Nucleus accumbens (tissue), 56 donors: ENCODE data around the gene HOXB4.
A peak's percentile ranks its signal among the peaks of the same experiment; 100 is the strongest.

Experiments used
- DNase-seq, 56 donors: peaks; one replicate each; lab custom pipeline; 2025; lab: John Stamatoyannopoulos, UW

Gene HOXB4

GRCh38 chr17:48535793-48536559 is 42.2 kb downstream of the HOXB4 start:
- DNase-seq, result peak in 1 of 56 donors; percentile 11

- no peak for DNase-seq
Observed at GRCh38 chr17:48532261-48532660, 45.9 kb downstream of the HOXB4 start.

- DNase-seq, result no peak
Observed at GRCh38 chr17:48530887-48531272, 47.3 kb downstream of the HOXB4 start, which contains the start of gene HOXB1. Gene HOXB1 (minus strand): TSS chr17:48531011. CDS start chr17:48530904, 107 bp downstream.

GRCh38 chr17:48530208-48530886 is 47.8 kb downstream of the HOXB4 start:
- no peak for DNase-seq

- no peak for DNase-seq
Observed at GRCh38 chr17:48529683-48530009, 48.5 kb downstream of the HOXB4 start.

GRCh38 chr17:48528936-48529682 is 49.0 kb downstream of the HOXB4 start:
- no peak for DNase-seq

GRCh38 chr17:48528153-48528935 is 49.8 kb downstream of the HOXB4 start:
- no peak for DNase-seq

- DNase-seq, result no peak
Observed at GRCh38 chr17:48527547-48527932, 50.6 kb downstream of the HOXB4 start.

GRCh38 chr17:48526608-48527546 is 51.3 kb downstream of the HOXB4 start:
- no peak for DNase-seq
